ACHN (cell line): ENCODE data around the gene LEFTY2.
"Not testable (repeated sequence)": the region's sequence is repeated elsewhere in the genome, so short reads cannot be mapped to it uniquely, and the experiment has no call there.

ENCODE experiments used
- DNase-seq: peaks from one replicate; pipeline ENCODE4 v3.0.0-alpha.2; 2015
- in situ Hi-C: cut with HindIII; loops from 2 replicates; pipeline ENCODE4 v1.10.0; 2017; ENCODE audit warnings: low sequenced_read_pairs, low pct_ligation_motif_present, low pct_unique_long_range_greater_than_20kb

LEFTY2 gene, protein sequence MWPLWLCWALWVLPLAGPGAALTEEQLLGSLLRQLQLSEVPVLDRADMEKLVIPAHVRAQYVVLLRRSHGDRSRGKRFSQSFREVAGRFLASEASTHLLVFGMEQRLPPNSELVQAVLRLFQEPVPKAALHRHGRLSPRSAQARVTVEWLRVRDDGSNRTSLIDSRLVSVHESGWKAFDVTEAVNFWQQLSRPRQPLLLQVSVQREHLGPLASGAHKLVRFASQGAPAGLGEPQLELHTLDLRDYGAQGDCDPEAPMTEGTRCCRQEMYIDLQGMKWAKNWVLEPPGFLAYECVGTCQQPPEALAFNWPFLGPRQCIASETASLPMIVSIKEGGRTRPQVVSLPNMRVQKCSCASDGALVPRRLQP

DNA sequence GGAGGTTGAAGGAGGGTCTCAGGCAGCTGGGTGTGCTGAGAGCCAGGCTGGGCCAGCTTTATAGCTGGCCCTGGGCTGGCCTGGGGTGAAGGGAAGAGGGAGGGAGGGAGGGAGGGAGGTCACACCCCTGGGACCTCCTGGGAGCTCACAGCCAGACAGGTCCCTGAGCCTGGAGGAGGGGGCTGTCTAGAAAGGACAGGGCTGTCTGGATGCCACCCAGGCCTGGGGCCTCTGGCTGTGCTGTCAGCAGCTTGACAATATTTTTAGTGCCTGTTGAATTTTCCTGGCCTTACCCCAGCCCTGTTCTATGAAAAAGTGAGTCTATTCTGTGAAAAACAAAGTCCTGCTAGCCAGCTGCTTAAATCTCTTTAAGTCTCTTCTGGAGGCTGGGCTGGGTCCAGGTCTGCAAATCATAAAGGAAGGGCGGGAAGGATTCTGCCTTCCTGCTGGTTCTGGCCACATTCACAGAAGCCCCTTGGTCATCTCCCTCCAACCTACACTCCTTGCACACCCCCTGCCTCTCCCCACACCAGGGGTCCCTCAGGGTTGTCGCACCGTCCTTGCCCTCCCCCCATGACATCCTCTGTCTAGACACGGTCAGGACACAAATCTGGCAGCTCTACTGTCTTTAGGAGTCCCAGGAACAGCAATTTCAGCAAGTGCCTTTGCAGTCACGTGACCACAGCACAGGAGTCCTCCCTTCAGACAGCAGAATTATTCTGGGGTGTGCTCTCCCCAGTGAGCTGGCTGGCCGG, at the start of gene LEFTY2:
TSS of gene LEFTY2 (minus strand) at position 34 of the 755 bp plus-strand sequence. CDS start 80 bp downstream, outside the sequence.
- in situ Hi-C loops: no loop called here
- no peak for DNase-seq

DNA sequence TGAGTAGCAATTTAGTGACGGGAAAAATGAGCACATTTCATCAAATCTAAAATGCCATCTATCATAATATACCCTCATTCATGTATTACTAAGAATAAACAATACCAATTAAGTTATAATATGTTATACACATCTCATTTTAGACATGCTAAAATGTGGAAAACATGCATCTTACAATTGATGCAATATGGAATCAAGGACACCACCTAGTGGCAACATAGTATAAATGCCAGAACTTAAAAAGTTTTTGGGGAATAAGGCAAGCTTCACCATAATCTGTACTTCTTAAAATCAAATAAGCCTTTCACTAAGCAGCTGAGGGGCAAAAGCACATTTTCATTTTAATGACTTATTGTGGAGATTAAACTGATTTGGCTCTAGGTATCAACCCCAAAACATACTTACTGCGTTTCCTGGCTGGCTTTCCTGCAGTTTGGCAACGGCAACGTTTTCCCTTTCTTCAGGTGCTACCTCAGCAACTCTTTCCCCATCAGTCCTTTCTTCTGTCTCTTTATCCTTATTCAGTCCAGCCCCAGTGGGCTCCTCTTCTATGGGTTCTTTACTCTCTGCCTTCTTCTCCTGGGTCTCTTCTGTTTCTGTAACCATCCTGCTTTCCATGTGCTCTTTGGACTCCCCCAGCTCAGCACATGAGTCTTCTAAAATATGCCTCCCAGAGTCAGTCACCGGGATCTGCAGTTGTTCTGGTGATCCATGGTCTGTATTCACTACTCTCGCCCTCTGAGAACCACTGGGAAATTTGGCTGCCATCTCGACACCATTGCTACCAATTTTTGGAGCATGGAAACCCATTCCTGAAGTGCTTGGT, 46.7 kb upstream of the LEFTY2 start:
- in situ Hi-C loops: loop anchor here (25.0 kb wide), 1 partner anchor 500 kb away; no protein-coding TSS in a partner anchor
- peak; percentile 61 for DNase-seq

DNA sequence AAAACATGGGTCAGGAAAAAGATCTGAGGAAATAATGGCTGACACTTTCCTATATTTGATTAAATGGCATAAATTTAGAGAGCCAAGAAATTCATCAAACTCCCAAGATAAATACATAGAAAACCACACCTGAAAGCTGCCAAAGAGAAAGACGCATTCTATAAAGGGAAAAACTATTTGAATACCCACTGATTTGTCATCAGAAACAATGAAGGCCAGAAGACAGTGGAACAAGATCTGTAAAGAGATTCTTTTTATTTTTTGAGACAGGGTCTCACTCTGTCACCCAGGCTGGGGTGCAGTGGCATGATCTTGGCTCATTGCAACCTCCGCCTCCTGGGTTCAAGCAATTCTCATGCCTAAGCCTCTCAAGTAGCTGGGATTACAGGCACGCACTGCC, 40.7 kb upstream of the LEFTY2 start:
- in situ Hi-C loops: loop anchor here (25.0 kb wide), 1 partner anchor 494 kb away; no protein-coding TSS in a partner anchor
- no peak for DNase-seq

DNA sequence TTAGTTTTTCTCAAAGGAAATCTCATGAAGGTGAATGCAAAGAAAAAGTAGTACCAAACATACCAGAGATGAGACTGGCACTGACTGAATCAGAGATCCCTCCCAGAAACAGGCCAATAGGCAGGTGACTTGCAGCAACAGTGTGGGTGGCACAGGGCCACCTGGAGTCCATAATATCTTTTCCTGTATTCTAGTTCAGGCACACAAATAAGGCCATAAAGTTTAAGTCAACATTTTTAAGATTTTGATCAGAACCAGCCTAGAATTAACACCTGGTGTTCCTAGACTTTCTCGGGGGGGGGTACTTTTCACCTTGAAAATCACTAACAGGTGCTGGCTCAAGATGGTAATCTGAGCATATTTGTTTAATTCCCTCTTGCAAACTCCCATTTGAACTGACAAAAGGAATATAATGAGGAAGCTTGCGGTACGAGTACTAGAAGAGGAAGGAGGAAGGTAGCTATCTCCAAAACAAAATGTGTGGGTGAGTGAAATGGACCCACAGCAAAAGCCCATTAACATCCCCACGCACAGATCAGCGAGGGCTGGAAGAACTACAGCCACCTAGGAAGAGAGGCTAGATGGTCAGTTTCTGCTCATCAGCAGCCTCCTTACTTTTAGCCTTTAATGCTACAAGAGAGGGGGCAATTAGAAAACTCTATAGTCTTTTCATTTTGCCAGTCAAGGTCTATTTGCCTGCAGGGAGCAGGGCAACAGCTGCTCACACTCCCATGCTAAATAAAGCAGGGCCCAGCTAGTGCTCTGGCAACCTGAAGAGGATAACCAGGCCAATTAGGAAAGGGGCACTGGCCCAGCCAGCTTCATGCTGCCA, 39.2 kb upstream of the LEFTY2 start:
- in situ Hi-C loops: loop anchor here (25.0 kb wide), 1 partner anchor 493 kb away; no protein-coding TSS in a partner anchor
- no peak for DNase-seq

DNA sequence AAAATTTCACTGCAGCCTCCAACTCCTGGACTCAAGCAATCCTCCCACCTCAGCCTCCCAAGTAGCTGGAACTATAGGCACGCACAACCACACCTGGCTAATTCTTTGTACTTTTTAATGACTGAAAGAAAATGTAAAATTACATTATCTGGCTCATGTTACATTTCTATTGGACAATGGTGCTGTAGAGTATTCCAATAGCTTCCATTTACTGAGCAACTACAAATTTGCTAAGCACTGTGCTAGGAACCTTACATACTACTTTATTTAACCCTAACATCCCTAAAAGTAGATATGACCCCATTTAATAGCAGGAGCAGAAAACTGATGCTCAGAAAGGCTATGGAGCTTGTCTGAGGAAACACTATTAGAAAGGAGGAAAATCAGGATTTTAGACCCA, 38.4 kb upstream of the LEFTY2 start:
- in situ Hi-C loops: loop anchor here (25.0 kb wide), 1 partner anchor 492 kb away; no protein-coding TSS in a partner anchor
- no peak for DNase-seq

DNA sequence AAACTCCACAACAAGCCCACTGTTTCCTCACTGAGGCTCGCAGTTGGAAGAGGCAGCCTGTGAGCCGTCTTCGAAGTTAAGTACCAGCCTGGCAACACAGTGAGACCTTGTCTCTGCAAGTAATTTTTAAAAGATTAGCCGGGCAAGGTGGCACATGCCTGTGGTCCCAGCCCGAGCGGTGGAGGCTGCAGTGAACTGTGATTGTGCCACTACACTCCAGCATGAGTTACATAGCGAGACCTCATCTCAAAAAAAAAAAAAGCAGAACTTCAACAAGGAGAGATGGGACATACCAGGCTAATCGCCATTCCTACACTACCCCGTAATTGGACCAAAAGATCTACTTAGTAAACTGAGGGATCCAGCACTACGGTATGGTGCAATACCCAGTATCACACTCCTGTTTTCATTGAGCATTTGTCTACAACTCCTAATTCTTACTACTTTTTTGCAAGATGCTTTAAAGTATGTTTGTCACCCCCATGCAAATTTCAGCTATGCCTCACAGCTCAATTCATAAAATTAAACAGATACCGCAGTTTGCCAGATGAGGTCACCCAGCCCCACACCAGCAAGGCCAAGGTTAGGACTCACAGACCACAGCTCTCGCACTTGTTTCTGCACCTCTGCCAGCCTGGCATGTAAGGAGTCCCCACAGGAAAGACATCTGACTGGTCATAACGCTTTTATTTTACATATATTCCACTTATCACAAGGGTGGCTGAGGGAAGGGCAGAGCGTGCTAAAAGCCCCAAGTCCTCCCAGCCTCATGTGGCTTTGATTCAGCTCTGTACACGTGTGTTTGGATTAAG, 37.1 kb upstream of the LEFTY2 start:
- DNase-seq: no peak
- in situ Hi-C loops: loop anchor here (25.0 kb wide), 1 partner anchor 491 kb away; no protein-coding TSS in a partner anchor

DNA sequence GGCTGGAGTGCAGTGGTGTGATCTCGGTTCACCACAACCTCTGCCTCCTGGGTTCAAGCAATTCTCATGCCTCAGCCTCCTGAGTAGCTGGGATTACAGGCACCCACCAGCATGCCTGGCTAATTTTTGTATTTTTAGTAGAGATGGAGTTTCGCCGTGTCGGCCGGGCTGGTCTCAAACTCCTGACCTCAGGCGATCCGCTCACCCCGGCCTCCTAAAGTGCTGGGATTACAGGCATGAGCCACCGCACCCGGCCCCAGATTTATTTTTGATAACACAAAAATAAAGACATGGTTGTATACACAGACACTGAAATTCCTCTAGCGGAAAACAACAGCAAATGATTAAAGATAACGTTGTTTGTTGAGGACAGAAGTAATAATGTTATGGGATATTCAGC, 34.1 kb upstream of the LEFTY2 start:
- in situ Hi-C loops: loop anchor here (25.0 kb wide), 1 partner anchor 488 kb away; no protein-coding TSS in a partner anchor

DNA sequence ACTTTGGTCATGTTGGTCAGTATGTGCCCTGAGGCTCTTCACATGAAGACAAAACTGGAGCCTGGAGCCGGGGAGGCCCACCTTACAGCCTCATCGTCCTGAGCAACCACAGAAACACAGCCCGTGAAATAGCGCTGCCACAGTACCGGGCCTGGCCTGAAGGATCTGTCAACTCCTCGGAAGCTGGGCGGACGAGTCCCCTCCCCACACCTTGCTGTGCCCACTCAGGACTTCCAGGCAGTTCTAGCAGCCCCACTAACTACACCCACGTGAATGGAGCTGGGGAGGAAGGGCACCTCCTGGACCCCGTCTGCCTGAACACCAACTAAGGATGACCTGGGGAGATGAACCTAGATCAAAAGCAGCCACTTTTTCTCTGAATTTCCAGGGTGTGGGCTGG, 33.4 kb upstream of the LEFTY2 start:
- DNase-seq: no peak
- in situ Hi-C loops: no loop called here

More for the DNA sequence above, 34.1 kb upstream of the LEFTY2 start:
- not testable (repeated sequence) for DNase-seq

DNA sequence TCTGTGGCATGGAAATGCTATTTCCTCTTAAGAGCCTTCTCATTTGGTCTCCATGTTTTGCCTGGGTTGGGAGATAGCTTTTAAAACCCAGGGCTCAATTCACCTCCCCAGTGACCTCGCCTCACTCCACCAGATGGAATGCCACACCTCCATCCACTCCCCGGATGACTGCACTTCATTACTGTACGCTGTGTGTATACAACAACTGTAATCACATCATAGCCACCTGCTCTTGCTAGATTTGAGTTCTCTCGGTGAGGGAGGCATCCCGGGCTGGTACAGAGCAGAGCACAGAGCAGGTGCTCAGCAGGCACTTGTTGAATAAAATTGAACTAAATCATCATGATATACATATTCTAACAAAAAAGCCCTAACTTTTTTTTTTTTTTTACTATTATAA, 32.1 kb upstream of the LEFTY2 start:
- in situ Hi-C loops: no loop called here
- peak; percentile 49 for DNase-seq

DNA sequence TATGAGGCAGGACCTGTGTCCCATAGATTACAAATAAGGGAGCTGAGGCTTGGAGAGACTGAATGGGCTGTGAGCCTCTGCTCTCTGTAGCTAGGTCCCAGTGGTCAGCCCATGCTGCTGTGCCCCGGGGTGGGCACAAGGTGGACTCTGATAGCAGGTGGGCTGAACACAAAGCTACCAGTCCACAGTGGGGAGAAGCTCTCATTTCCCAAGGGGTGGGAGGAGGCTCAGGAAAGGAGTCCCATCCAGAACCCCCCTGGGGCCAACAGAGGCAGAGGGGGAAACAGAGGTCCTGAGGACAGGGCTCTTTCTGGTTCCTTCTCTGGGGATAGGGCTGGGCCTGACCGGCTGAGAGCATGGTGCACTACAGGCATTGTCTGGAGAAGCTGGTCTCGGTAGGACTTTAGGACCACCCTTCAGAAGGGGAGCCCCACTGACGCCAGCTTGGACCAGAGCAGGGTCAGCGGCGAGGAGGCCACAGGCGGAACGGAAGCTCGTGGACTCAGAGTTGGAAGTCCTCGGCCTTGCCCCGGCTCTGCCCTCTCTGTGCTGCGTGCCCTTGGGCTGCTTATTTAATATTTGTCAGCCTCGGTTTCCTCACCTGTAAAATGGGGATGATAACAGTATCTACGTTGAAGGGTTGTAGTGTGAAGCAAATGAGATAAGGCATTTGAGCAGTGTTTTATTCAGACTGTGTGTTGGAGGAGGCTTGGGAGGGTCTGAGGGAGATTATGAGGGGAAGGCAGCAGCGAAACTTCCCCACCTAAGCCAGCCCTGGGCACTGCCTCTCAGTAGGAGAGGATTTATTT, 31.5 kb upstream of the LEFTY2 start:
- in situ Hi-C loops: no loop called here
- DNase-seq: no peak

DNA sequence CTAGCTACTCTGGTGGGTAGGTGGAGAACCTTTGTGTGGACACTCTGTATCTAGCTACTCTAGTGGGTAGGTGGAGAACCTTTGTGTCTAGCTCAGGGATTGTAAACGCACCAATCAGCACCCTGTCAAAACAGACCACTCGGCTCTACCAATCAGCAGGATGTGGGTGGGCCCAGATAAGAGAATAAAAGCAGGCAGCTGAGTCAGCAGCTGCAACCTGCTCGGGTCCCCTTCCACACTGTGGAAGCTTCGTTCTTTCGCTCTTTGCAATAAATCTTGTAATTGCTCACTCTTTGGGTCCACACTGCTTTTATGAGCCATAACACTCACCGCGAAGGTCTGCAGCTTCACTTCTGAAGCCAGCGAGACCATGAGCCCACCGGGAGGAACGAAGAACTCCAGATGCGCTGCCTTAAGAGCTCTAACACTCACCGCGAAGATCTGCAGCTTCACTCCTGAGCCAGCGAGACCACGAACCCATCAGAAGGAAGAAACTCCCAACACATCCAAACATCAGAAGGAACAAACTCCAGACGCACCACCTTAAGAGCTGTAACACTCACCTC, 29.7 kb upstream of the LEFTY2 start:
- DNase-seq, in situ Hi-C loops: not testable (repeated sequence)

DNA sequence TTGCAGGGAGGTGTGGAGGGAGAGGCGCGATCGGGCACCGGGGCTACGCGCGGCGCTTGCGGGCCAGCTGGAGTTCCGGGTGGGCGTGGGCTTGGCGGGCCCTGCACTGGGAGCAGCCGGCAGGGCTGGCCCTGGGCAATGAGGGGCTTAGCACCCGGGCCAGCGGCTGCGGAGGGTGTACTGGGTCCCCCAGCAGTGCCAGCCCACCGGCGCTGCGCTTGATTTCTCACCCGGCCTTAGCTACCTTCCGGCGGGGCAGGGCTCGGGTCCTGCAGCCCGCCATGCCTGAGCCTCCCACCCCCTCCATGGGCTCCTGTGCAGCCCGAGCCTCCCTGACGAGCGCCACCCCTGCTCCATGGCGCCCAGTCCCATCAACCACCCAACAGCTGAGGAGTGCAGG, 28.7 kb upstream of the LEFTY2 start:
- in situ Hi-C loops, DNase-seq: not testable (repeated sequence)

DNA sequence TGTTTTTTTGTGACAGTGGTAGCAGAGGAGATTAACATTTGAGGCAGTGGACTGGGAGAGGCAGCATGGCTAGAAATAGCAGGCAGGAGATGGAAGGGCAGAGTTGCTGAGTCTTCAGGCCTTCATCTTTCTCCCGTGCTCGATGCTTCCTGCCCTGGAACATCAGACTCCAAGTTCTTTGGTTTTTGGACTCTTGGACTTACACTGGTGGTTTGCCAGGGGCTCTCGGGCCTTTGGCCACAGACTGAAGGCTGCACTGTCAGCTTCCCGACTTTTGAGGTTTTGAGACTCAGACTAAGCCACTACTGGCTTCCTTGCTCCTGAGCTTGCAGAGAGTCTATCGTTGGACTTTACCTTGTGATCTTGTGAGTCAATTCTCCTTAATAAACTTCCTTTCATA, 24.2 kb upstream of the LEFTY2 start:
- in situ Hi-C loops: no loop called here
- no peak for DNase-seq

DNA sequence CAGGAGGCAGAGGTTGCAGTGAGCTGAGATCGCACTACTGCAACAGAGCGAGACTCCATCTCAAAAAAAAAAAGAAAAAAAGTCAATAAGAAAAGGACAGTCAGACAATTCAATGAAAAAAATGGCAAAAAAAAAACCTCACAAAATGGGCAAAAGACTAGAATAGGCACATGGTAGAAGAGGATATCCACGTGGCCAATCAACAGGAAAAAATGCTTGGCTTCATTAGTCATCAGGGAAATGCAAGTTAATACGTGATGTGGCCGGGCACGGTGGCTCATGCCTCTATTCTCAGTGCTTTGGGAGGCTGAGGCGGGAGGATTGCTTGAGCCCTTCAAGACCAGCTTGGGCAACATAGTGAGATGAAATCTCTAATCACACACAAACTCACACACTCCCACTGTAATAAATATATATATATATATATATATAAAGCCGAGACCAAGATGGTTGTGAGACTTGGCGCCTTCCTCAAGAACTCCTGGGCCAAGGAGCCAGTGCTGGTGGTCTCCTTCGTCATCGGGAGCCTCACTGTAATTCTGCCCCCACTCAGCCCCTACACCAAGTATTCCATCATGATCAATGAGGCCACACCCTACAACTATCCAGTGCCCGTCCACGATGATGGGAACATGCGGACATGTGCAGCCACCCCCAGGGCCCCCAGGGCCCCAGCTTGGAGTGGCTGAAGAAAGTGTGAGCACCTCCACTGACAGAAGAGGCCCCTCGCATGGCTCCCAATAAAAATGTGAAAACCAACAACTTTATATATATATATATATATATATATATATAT, 22.9 kb upstream of the LEFTY2 start:
- DNase-seq: peak; percentile 26
- in situ Hi-C loops: no loop called here

DNA sequence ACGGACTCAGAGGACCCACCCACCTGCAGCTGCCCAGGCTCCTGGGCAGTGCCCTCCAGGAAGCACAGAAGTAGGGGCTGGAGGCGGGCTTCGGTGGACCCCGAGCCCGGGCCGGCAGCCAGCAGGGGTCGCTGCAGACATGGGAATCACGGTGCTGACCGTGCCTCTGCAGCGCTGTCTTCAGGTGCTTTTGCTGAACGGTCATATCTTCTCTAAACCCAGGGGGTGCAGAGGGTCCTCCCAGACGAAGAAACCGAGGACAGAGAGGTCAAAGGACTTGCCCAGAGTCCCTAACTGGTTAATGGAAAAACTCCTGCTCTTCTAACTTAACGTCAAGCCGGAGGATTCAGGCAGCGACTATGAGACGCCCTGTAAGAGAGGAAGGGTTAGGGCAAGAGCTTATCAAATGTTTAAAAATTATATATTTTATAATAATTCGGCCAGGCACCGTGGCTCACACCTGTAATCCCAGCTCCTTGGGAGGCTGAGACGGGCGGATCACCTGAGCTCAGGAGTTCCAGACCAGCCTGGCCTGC, 21.5 kb upstream of the LEFTY2 start:
- in situ Hi-C loops: no loop called here

More for the DNA sequence above, 21.5 kb upstream of the LEFTY2 start:
- DNase-seq: no peak
